ENCODE data around the gene ARHGDIG.

ARHGDIG gene

GRCh38 chr16:268141-269053 is 12.0 kb upstream of the ARHGDIG start:
- DNase-seq (ENCODE audit: insufficient read length, low spot score) (no peak), FAIRE-seq (no peak)
- TF ChIP-seq PAX5 (IDR thresholded peaks at IDR 0.05; ENCODE audit: insufficient read depth, low read length, severe bottlenecking) (no peak), POLR2AphosphoS5 (IDR thresholded peaks at IDR 0.05; ENCODE audit: low read depth, low read length) (no peak), POLR2A (IDR thresholded peaks at IDR 0.05; ENCODE audit: low read depth, low read length) (no peak), TAF1 (IDR thresholded peaks at IDR 0.05; ENCODE audit: low read depth, low read length) (no peak), POU2F2 (IDR thresholded peaks at IDR 0.05; ENCODE audit: low read depth, low read length) (no peak), SPI1 (IDR thresholded peaks at IDR 0.05; ENCODE audit: low read depth, low read length) (no peak)

GRCh38 chr16:269061-269796 is 11.2 kb upstream of the ARHGDIG start:
- DNase-seq (ENCODE audit: insufficient read length, low spot score) (no peak), FAIRE-seq (no peak)
- TF ChIP-seq POLR2AphosphoS5 (IDR thresholded peaks at IDR 0.05; ENCODE audit: low read depth, low read length) (no peak), POU2F2 (IDR thresholded peaks at IDR 0.05; ENCODE audit: low read depth, low read length) (no peak), PAX5 (IDR thresholded peaks at IDR 0.05; ENCODE audit: insufficient read depth, low read length, severe bottlenecking) (no peak), TAF1 (IDR thresholded peaks at IDR 0.05; ENCODE audit: low read depth, low read length) (no peak), POLR2A (IDR thresholded peaks at IDR 0.05; ENCODE audit: low read depth, low read length) (no peak), SPI1 (IDR thresholded peaks at IDR 0.05; ENCODE audit: low read depth, low read length) (no peak)

GRCh38 chr16:270381-271255 is 9.8 kb upstream of the ARHGDIG start:
- no peak for TF ChIP-seq PAX5 (IDR thresholded peaks at IDR 0.05; ENCODE audit: insufficient read depth, low read length, severe bottlenecking)
- DNase-seq (ENCODE audit: insufficient read length, low spot score) (no peak), FAIRE-seq (no peak)

GRCh38 chr16:272633-273546 is 7.5 kb upstream of the ARHGDIG start:
- FAIRE-seq (no peak), DNase-seq (ENCODE audit: insufficient read length, low spot score) (no peak)
- no peak for TF ChIP-seq POLR2AphosphoS5 (IDR thresholded peaks at IDR 0.05; ENCODE audit: low read depth, low read length)
- no peak for TF ChIP-seq SPI1 (IDR thresholded peaks at IDR 0.05; ENCODE audit: low read depth, low read length)
- TF ChIP-seq POU2F2 (IDR thresholded peaks at IDR 0.05; ENCODE audit: low read depth, low read length), result no peak
- TF ChIP-seq TAF1 (IDR thresholded peaks at IDR 0.05; ENCODE audit: low read depth, low read length), result no peak
- no peak for TF ChIP-seq PAX5 (IDR thresholded peaks at IDR 0.05; ENCODE audit: insufficient read depth, low read length, severe bottlenecking)
- no peak for TF ChIP-seq POLR2A (IDR thresholded peaks at IDR 0.05; ENCODE audit: low read depth, low read length)

- no peak for DNase-seq (ENCODE audit: insufficient read length, low spot score)
- no peak for FAIRE-seq
- no peak for TF ChIP-seq POU2F2 (IDR thresholded peaks at IDR 0.05; ENCODE audit: low read depth, low read length)
- no peak for TF ChIP-seq TAF1 (IDR thresholded peaks at IDR 0.05; ENCODE audit: low read depth, low read length)
- no peak for TF ChIP-seq SPI1 (IDR thresholded peaks at IDR 0.05; ENCODE audit: low read depth, low read length)
- no peak for TF ChIP-seq POLR2AphosphoS5 (IDR thresholded peaks at IDR 0.05; ENCODE audit: low read depth, low read length)
- no peak for TF ChIP-seq PAX5 (IDR thresholded peaks at IDR 0.05; ENCODE audit: insufficient read depth, low read length, severe bottlenecking)
- TF ChIP-seq POLR2A (IDR thresholded peaks at IDR 0.05; ENCODE audit: low read depth, low read length), result no peak
Measured at GRCh38 chr16:273547-274421, 6.6 kb upstream of the ARHGDIG start.

- peak; percentile 41 for FAIRE-seq
- no peak for TF ChIP-seq SPI1 (IDR thresholded peaks at IDR 0.05; ENCODE audit: low read depth, low read length)
- TF ChIP-seq POLR2AphosphoS5 (IDR thresholded peaks at IDR 0.05; ENCODE audit: low read depth, low read length), result no peak
- no peak for TF ChIP-seq POLR2A (IDR thresholded peaks at IDR 0.05; ENCODE audit: low read depth, low read length)
- no peak for TF ChIP-seq POU2F2 (IDR thresholded peaks at IDR 0.05; ENCODE audit: low read depth, low read length)
- no peak for TF ChIP-seq TAF1 (IDR thresholded peaks at IDR 0.05; ENCODE audit: low read depth, low read length)
- no peak for TF ChIP-seq PAX5 (IDR thresholded peaks at IDR 0.05; ENCODE audit: insufficient read depth, low read length, severe bottlenecking)
- DNase-seq (ENCODE audit: insufficient read length, low spot score), result peak; percentile 64
Measured at GRCh38 chr16:275041-275641, 5.2 kb upstream of the ARHGDIG start.

- no peak for FAIRE-seq
- TF ChIP-seq PAX5 (IDR thresholded peaks at IDR 0.05; ENCODE audit: insufficient read depth, low read length, severe bottlenecking), result no peak
- TF ChIP-seq POLR2AphosphoS5 (IDR thresholded peaks at IDR 0.05; ENCODE audit: low read depth, low read length), result no peak
- TF ChIP-seq POLR2A (IDR thresholded peaks at IDR 0.05; ENCODE audit: low read depth, low read length), result no peak
- no peak for TF ChIP-seq TAF1 (IDR thresholded peaks at IDR 0.05; ENCODE audit: low read depth, low read length)
- TF ChIP-seq POU2F2 (IDR thresholded peaks at IDR 0.05; ENCODE audit: low read depth, low read length), result no peak
- TF ChIP-seq SPI1 (IDR thresholded peaks at IDR 0.05; ENCODE audit: low read depth, low read length), result no peak
- DNase-seq (ENCODE audit: insufficient read length, low spot score), result no peak
Measured at GRCh38 chr16:275786-276232, 4.6 kb upstream of the ARHGDIG start, which contains the start of gene RGS11. RGS11 (minus strand) TSS chr16:275944; CDS start chr16:275911, 33 bp downstream.
